Measurements from ENCODE around the gene PPP3CB.

DNA sequence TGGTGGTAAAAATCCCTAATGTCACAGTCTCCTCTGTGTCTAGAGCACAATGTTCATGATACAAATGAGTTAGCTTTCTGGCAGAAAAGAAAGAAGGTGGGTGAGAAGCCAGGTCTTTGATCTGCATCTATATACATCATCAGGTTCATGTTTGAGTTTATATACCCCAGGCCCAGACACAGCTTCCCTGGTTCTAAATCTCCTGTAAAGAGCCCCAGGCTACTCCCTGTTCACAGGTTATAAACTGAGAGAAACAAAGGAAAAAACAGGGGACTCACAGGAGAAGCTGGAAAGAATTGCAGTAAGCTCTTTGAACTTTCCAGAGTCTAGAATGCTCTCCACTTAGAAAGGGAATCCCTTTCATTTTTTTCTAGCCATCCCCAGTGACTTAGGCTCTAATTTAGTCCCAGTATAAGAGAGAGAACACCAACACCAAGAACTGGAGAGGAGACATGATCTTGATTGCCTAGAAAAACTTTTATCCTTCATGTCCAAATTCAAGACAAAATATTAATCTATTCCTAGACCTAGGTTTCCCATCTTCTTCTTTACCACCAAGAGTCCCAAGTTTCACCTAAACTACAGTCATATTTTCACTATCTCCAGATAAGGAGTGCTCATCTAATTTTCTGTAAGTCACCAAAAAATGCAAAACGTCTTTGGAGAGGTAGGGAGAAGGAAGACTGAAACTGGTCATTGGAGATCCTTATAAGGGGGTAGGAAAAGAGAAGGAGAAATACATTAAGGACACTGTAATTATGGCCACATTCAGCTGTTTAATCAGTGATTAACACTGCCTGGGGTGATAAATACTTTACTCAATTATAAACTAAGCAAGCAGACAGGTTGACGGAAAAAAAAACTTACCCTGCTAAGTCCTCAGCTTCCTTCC is 62.9 kb downstream of the PPP3CB start:
- TF ChIP-seq, protein P1, sequence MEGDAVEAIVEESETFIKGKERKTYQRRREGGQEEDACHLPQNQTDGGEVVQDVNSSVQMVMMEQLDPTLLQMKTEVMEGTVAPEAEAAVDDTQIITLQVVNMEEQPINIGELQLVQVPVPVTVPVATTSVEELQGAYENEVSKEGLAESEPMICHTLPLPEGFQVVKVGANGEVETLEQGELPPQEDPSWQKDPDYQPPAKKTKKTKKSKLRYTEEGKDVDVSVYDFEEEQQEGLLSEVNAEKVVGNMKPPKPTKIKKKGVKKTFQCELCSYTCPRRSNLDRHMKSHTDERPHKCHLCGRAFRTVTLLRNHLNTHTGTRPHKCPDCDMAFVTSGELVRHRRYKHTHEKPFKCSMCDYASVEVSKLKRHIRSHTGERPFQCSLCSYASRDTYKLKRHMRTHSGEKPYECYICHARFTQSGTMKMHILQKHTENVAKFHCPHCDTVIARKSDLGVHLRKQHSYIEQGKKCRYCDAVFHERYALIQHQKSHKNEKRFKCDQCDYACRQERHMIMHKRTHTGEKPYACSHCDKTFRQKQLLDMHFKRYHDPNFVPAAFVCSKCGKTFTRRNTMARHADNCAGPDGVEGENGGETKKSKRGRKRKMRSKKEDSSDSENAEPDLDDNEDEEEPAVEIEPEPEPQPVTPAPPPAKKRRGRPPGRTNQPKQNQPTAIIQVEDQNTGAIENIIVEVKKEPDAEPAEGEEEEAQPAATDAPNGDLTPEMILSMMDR (IDR thresholded peaks at IDR 0.05) = no peak
- no peak for TF ChIP-seq EZH2 (IDR thresholded peaks at IDR 0.05; ENCODE audit: borderline replicate concordance, insufficient read depth, low read depth, low read length, poor library complexity, severe bottlenecking)

All from B cell (primary cell).